T-helper 17 cell (primary cell): ENCODE data around the gene VAV3. TPM values are rescaled to one million over a fixed set of nuclear protein-coding genes. Genes with fewer than 3 reads are reported as not detected.

Experiments
- ATAC-seq: fragments of 150-1000 bp; cut with Tn5 transposase; 2 replicates; pipeline ENCODE4 v1.10.0; 2021; ENCODE audit warnings: mild to moderate bottlenecking, moderate library complexity
- DNase-seq, 3 donors: peaks; one replicate each; pipeline versions ENCODE4 v3.0.0 to v3.0.0-alpha.2; 2020 to 2021
- H3K9me3 ChIP-seq: one replicate; pipeline ENCODE4 v1.7.0; 2013; ENCODE audit warnings: low read length, mild to moderate bottlenecking; ENCODE audit not compliant: control insufficient read depth, poor library complexity, severe bottlenecking
- H3K27ac Mint-ChIP-seq: one replicate; pipeline ENCODE4 v1.8.0; 2022; ENCODE audit warnings: mild to moderate bottlenecking, moderate library complexity, mixed read lengths
- H3K27me3 Mint-ChIP-seq: one replicate; pipeline ENCODE4 v1.8.0; 2022; ENCODE audit warnings: mixed read lengths
- H3K36me3 Mint-ChIP-seq: one replicate; pipeline ENCODE4 v1.8.0; 2022; ENCODE audit warnings: low read depth, mixed read lengths
- H3K4me1 Mint-ChIP-seq: one replicate; pipeline ENCODE4 v1.8.0; 2022; ENCODE audit warnings: mild to moderate bottlenecking, mixed read lengths
- H3K4me3 Mint-ChIP-seq: one replicate; pipeline ENCODE4 v1.8.0; 2022; ENCODE audit warnings: mild to moderate bottlenecking, moderate library complexity, mixed read lengths
- total RNA-seq, 4 donors: library from RNA in 2 of 4; stranded (reverse) in 2 of 4; gene quantifications; one replicate each; pipeline ENCODE4 v1.2.3 and lab custom pipeline; 2022 to 2026

VAV3 gene
- total RNA-seq, 2 donors from 2014 or later: 10.6 to 11.0 TPM

GRCh38 chr1:107777664-107778047 lies 187.3 kb downstream of the VAV3 start:
- peaks cover 9% of the 10 kb centered on the region for H3K36me3 Mint-ChIP-seq
- no peak overlapping the region for H3K4me3 Mint-ChIP-seq
- no peaks in the 10 kb centered on the region for H3K27me3 Mint-ChIP-seq
- H3K27ac Mint-ChIP-seq: no peak overlapping the region
- ATAC-seq: no peak
- H3K9me3 ChIP-seq: no peaks in the 10 kb centered on the region
- DNase-seq: no peak
- H3K4me1 Mint-ChIP-seq: peaks cover 8% of the 10 kb centered on the region

GRCh38 chr1:107776900-107777663 lies 187.9 kb downstream of the VAV3 start:
- Mint-ChIP-seq H3K27me3 (no peaks in the 10 kb centered on the region), H3K4me3 (no peak overlapping the region), H3K36me3 (peaks cover 10% of the 10 kb centered on the region), H3K27ac (peak overlapping the region; percentile 76), H3K4me1 (peaks cover 6% of the 10 kb centered on the region)
- ATAC-seq (peak; percentile 60), DNase-seq (no peak)
- H3K9me3 ChIP-seq: no peaks in the 10 kb centered on the region

GRCh38 chr1:107771377-107771776 lies 193.6 kb downstream of the VAV3 start:
- no peaks in the 10 kb centered on the region for H3K27me3 Mint-ChIP-seq
- H3K9me3 ChIP-seq: no peaks in the 10 kb centered on the region
- no peak for DNase-seq
- peaks cover 17% of the 10 kb centered on the region for H3K36me3 Mint-ChIP-seq
- H3K4me3 Mint-ChIP-seq: no peak overlapping the region
- H3K4me1 Mint-ChIP-seq: peaks cover 8% of the 10 kb centered on the region
- no peak overlapping the region for H3K27ac Mint-ChIP-seq
- no peak for ATAC-seq

- Mint-ChIP-seq H3K4me3 (no peak overlapping the region), H3K4me1 (peaks cover 2% of the 10 kb centered on the region), H3K36me3 (peaks cover 11% of the 10 kb centered on the region), H3K27ac (no peak overlapping the region), H3K27me3 (no peaks in the 10 kb centered on the region)
- no peak for ATAC-seq
- no peak for DNase-seq
- no peaks in the 10 kb centered on the region for H3K9me3 ChIP-seq
Measured at GRCh38 chr1:107767156-107767582, 197.8 kb downstream of the VAV3 start.

- H3K9me3 ChIP-seq: no peaks in the 10 kb centered on the region
- Mint-ChIP-seq H3K27ac (no peak overlapping the region), H3K4me1 (peaks cover 2% of the 10 kb centered on the region), H3K27me3 (no peaks in the 10 kb centered on the region), H3K36me3 (peaks cover 11% of the 10 kb centered on the region), H3K4me3 (no peak overlapping the region)
- DNase-seq (no peak), ATAC-seq (no peak)
Measured at GRCh38 chr1:107766533-107766932, 198.4 kb downstream of the VAV3 start.

- H3K9me3 ChIP-seq: no peaks in the 10 kb centered on the region
- ATAC-seq (no peak), DNase-seq (no peak)
- Mint-ChIP-seq H3K27ac (no peak overlapping the region), H3K27me3 (no peaks in the 10 kb centered on the region), H3K36me3 (peaks cover 3% of the 10 kb centered on the region), H3K4me1 (peaks cover 1% of the 10 kb centered on the region), H3K4me3 (no peak overlapping the region)
Measured at GRCh38 chr1:107762751-107763390, 202.1 kb downstream of the VAV3 start.

GRCh38 chr1:107760065-107760464 lies 204.9 kb downstream of the VAV3 start:
- no peak overlapping the region for H3K27ac Mint-ChIP-seq
- no peaks in the 10 kb centered on the region for H3K27me3 Mint-ChIP-seq
- H3K4me1 Mint-ChIP-seq: no peaks in the 10 kb centered on the region
- peaks cover 9% of the 10 kb centered on the region for H3K36me3 Mint-ChIP-seq
- no peak overlapping the region for H3K4me3 Mint-ChIP-seq
- H3K9me3 ChIP-seq: no peaks in the 10 kb centered on the region
- ATAC-seq (no peak), DNase-seq (no peak)

GRCh38 chr1:107750364-107750959 lies 214.5 kb downstream of the VAV3 start:
- ATAC-seq: no peak
- no peak for DNase-seq

GRCh38 chr1:107748531-107748930 lies 216.4 kb downstream of the VAV3 start:
- DNase-seq (no peak), ATAC-seq (no peak)
- Mint-ChIP-seq H3K4me3 (no peak overlapping the region), H3K27me3 (no peaks in the 10 kb centered on the region), H3K36me3 (peaks cover 2% of the 10 kb centered on the region), H3K27ac (no peak overlapping the region), H3K4me1 (no peaks in the 10 kb centered on the region)
- no peaks in the 10 kb centered on the region for H3K9me3 ChIP-seq

More at GRCh38 chr1:107750364-107750959, 214.5 kb downstream of the VAV3 start:
- Mint-ChIP-seq H3K36me3 (peaks cover 7% of the 10 kb centered on the region), H3K4me1 (no peaks in the 10 kb centered on the region), H3K27ac (no peak overlapping the region), H3K27me3 (no peaks in the 10 kb centered on the region), H3K4me3 (no peak overlapping the region)
- H3K9me3 ChIP-seq: no peaks in the 10 kb centered on the region

- no peaks in the 10 kb centered on the region for H3K9me3 ChIP-seq
- H3K4me3 Mint-ChIP-seq: no peak overlapping the region
- H3K4me1 Mint-ChIP-seq: peaks cover 8% of the 10 kb centered on the region
- H3K27me3 Mint-ChIP-seq: no peaks in the 10 kb centered on the region
- H3K27ac Mint-ChIP-seq: no peak overlapping the region
- DNase-seq (no peak), ATAC-seq (no peak)
- peaks cover 3% of the 10 kb centered on the region for H3K36me3 Mint-ChIP-seq
Measured at GRCh38 chr1:107741242-107741641, 223.7 kb downstream of the VAV3 start.

- peaks cover 3% of the 10 kb centered on the region for H3K36me3 Mint-ChIP-seq
- no peak for ATAC-seq
- peaks cover 8% of the 10 kb centered on the region for H3K4me1 Mint-ChIP-seq
Measured at GRCh38 chr1:107740579-107740978, 224.4 kb downstream of the VAV3 start.

GRCh38 chr1:107739651-107740050 lies 225.3 kb downstream of the VAV3 start:
- no peak for DNase-seq
- H3K36me3 Mint-ChIP-seq: peaks cover 3% of the 10 kb centered on the region
- no peak overlapping the region for H3K4me3 Mint-ChIP-seq
- H3K9me3 ChIP-seq: no peaks in the 10 kb centered on the region
- peaks cover 8% of the 10 kb centered on the region for H3K4me1 Mint-ChIP-seq
- ATAC-seq: no peak
- no peak overlapping the region for H3K27ac Mint-ChIP-seq
- no peaks in the 10 kb centered on the region for H3K27me3 Mint-ChIP-seq

More at GRCh38 chr1:107740579-107740978, 224.4 kb downstream of the VAV3 start:
- H3K4me3 Mint-ChIP-seq: no peak overlapping the region
- H3K27me3 Mint-ChIP-seq: no peaks in the 10 kb centered on the region
- no peak overlapping the region for H3K27ac Mint-ChIP-seq
- no peaks in the 10 kb centered on the region for H3K9me3 ChIP-seq
- DNase-seq: no peak

- peak; percentile 52 for ATAC-seq
Measured at GRCh38 chr1:107739201-107739600, 225.8 kb downstream of the VAV3 start.

More at GRCh38 chr1:107739201-107739600, 225.8 kb downstream of the VAV3 start:
- no peak for DNase-seq
- no peaks in the 10 kb centered on the region for H3K9me3 ChIP-seq
- Mint-ChIP-seq H3K4me1 (peaks cover 8% of the 10 kb centered on the region), H3K27ac (no peak overlapping the region), H3K4me3 (no peak overlapping the region), H3K27me3 (no peaks in the 10 kb centered on the region), H3K36me3 (peaks cover 3% of the 10 kb centered on the region)
